Activated T-cell treated with anti-CD3 and anti-CD28 coated beads, Interleukin-2, amount 50 U/mL, for 72 hours (primary cell): Measurements from ENCODE around the gene NEK4. TPM values are rescaled to one million over a fixed set of nuclear protein-coding genes. Genes with fewer than 3 reads are reported as not detected.

Experiments
- ATAC-seq, 2 donors: fragments of 150-1000 bp; cut with Tn5 transposase; replicated peaks in 1 of 2; 2 replicates each; pipeline ENCODE4 v1.10.0; 2021; ENCODE audit warnings: moderate library complexity in 2 of 2, mild to moderate bottlenecking in 1 of 2
- DNase-seq, 2 donors: peaks; one replicate each; pipeline ENCODE4 v3.0.0; 2021 to 2022; ENCODE audit warnings: mixed read lengths in 1 of 2
- H3K27ac Mint-ChIP-seq: one replicate; pipeline ENCODE4 v1.8.0; 2022; ENCODE audit warnings: mild to moderate bottlenecking, moderate library complexity, mixed read lengths
- H3K27me3 Mint-ChIP-seq: one replicate; pipeline ENCODE4 v1.8.0; 2022; ENCODE audit warnings: low read depth, mixed read lengths
- H3K36me3 Mint-ChIP-seq, 2 donors: one replicate each; pipeline ENCODE4 v1.8.0; 2022; ENCODE audit warnings: mixed read lengths in 2 of 2, mild to moderate bottlenecking in 1 of 2; ENCODE audit not compliant: insufficient read depth in 2 of 2
- H3K4me1 Mint-ChIP-seq: one replicate; pipeline ENCODE4 v1.8.0; 2022; ENCODE audit warnings: low read depth, mixed read lengths
- H3K4me3 Mint-ChIP-seq, 2 donors: one replicate each; pipeline ENCODE4 v1.8.0; 2022; ENCODE audit warnings: mild to moderate bottlenecking in 2 of 2, mixed read lengths in 2 of 2, moderate library complexity in 2 of 2
- H3K9me3 Mint-ChIP-seq, 2 donors: one replicate each; pipeline ENCODE4 v1.8.0; 2022; ENCODE audit warnings: mixed read lengths in 2 of 2
- total RNA-seq, 2 donors: library from RNA; stranded (reverse); gene quantifications; one replicate each; pipeline ENCODE4 v1.2.3, GENCODE V29; 2022

NEK4 gene
- total RNA-seq, 2 donors from 2014 or later = 15.9 to 25.6 TPM

DNA sequence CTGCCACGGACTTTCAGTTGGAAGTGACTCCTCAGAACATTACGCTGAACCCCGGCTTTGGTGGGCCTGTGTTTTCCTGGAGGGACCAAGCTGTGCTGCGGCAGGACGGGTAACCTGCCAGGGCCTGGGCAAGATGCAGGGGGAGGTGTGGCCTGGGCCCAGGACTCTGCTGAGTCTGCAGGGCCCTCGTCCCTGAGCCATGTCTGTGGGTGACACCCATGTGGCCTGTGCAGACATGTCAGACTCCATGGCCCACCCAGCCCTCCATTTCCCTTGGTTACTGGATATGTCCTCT lies 19.0 kb upstream of the NEK4 start:
- H3K4me3 Mint-ChIP-seq = no peak overlapping the region
- no peak overlapping the region for H3K27ac Mint-ChIP-seq
- no peak for ATAC-seq
- no peaks in the 10 kb centered on the region for H3K9me3 Mint-ChIP-seq
- no peaks in the 10 kb centered on the region for H3K27me3 Mint-ChIP-seq
- H3K36me3 Mint-ChIP-seq = no peaks in the 10 kb centered on the region
- H3K4me1 Mint-ChIP-seq = no peaks in the 10 kb centered on the region
- DNase-seq = no peak

DNA sequence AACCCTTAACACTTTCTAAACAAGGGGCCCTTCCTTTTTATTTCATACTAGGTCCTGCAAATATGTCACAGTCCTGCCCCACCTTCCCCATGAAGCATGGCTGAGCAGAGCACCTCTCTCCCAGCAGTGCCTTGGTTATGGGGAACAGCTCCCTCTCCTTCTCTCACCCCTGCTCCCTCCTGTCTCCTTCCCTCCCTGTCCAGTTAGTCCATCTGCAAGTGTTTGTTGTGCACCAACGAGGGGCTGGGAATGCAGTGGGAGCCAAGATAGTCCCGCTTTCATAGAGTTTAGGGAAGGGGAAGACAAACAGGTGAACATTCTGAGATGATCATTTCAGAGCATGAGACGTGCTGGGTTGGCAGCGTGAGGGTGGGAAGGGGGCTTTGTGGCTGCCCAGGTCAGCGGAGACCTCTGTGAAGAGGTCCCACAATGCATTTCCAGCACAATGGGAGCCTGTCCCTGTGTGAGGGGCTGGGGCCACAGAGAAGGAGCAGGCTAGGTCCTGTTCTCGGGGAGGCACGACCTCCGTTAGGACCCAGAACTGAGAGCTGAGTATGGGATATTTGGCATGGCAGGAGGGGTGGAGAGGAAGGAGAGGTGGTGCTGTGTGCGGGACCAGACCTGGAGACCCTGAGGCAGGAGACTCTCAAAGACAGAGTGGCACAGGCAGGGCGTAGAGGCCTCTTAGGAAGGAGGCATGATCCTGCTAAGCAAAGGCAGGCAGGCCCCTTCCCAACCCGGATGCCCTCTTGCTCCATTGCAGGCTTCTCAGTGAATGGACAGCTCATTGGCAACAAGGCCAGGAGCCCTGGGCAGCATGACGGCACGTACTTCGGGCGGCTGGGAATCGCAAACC lies 18.4 kb upstream of the NEK4 start:
- H3K27me3 Mint-ChIP-seq = no peaks in the 10 kb centered on the region
- H3K27ac Mint-ChIP-seq = no peak overlapping the region
- H3K9me3 Mint-ChIP-seq = no peaks in the 10 kb centered on the region
- H3K36me3 Mint-ChIP-seq = no peaks in the 10 kb centered on the region
- H3K4me1 Mint-ChIP-seq = no peaks in the 10 kb centered on the region
- no peak overlapping the region for H3K4me3 Mint-ChIP-seq
- ATAC-seq (no peak), DNase-seq (no peak)

DNA sequence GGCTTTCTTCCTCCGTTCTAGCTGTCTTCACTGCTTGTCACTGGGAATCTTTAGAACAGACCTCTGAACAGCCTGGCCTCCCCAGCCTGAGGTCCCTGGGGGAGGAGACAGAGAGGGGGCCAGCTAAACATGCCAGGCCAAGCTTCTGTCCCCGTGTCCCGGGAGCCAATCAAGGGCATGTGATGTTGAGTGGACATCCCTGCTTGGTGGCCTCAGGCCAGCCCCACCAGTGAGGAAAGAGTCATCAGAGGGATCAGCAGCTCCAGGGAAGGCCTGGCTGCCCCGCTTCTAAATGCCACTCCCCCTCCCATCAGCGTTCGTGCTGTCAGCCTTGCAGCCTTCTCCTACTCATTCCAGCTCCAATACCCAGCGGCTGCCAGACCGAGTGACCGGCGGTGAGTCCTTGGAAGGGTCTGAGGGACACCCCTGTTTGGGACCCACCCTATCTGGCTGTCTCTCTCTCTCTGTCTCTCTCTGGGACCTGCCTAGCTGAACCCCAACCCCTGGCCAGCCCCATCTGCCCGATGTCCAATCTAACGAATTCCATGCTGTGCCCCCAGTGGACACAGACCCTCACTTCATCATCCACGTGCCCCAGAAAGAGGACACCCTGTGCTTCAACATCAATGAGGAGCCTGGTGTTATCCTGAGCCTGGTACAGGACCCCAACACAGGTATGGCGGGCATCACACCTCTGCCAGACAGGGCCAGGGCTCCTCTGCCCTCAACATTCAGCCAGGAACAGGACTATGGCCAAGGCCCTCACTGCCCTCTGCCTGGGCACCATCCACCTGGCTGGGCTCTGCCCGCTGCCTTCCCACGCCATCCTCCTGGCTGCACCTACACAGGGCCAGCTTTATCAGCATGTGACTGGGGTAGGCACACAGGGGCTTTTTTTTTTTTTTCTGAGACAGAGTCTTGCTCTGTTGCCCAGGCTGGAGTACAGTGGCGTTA lies 17.2 kb upstream of the NEK4 start:
- DNase-seq (no peak), ATAC-seq (no peak)
- Mint-ChIP-seq H3K27ac (no peak overlapping the region), H3K9me3 (no peaks in the 10 kb centered on the region), H3K36me3 (no peaks in the 10 kb centered on the region), H3K4me3 (no peak overlapping the region), H3K27me3 (peaks cover 1% of the 10 kb centered on the region), H3K4me1 (no peaks in the 10 kb centered on the region)

DNA sequence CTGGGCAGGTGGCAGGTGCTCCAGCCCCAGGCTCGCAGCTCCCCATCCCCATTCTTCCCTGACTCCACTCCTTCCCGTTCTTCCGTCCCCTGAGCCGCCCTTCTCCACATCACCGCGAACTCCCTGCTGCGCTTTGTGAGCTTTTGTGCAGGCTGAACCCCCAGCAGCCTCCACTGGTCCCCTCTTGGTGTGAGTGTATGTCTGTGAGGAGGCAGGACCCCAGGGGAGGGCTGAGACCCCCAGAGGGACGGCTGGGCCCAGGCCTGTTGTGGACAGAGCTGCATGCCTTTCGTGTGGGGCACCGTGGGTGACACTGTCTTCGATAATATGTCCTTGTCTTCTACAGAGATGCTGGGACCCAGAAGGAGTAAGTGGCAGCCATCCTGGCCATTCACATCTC lies 16.5 kb upstream of the NEK4 start:
- H3K27me3 Mint-ChIP-seq = peaks cover 5% of the 10 kb centered on the region
- no peaks in the 10 kb centered on the region for H3K36me3 Mint-ChIP-seq
- H3K4me1 Mint-ChIP-seq = no peaks in the 10 kb centered on the region
- ATAC-seq (no peak), DNase-seq (no peak)
- no peaks in the 10 kb centered on the region for H3K9me3 Mint-ChIP-seq
- H3K27ac Mint-ChIP-seq = no peak overlapping the region
- no peak overlapping the region for H3K4me3 Mint-ChIP-seq

DNA sequence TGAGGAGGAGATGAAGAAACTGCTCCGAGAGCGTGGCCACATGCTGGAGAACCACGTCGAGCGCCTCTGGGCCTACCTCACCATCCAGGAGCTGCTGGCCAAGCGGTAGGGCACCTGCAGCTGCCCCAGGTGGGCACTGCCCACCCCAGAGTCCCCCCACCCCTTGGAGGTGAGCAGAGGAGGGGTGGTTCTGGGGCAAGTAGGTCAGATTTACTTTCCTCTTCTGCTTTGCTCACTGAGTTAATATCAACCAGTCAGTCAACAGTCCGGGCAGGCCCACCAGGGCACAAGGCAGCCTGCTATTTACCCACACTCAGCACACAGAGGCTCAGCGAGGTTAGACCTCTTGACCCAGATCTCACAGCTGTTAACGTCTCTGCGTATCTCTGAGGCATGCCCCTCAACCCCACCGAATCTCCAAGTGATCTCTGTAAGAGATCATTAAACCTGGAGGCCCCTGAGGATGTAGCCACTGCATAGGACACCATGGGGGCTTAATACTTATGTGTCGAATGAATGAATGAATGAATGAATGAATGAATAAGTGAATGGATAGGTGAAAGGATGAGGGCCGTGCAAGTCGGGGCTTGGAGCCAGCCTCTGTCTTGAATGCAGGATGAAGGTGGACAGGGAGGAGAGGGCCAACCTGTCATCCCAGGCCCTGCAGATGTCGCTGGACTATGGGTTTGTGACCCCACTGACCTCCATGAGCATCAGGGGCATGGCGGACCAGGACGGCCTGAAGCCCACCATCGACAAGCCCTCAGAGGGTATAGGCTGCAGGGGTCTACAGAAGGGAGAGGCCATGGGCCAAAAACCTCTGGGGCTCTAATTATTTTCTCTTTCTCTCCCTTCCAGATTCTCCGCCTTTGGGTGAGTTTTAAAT lies 15.8 kb upstream of the NEK4 start:
- Mint-ChIP-seq H3K4me3 (no peak overlapping the region), H3K4me1 (no peaks in the 10 kb centered on the region), H3K27ac (no peak overlapping the region), H3K27me3 (peaks cover 5% of the 10 kb centered on the region), H3K9me3 (no peaks in the 10 kb centered on the region), H3K36me3 (no peaks in the 10 kb centered on the region)
- DNase-seq = no peak
- ATAC-seq = no peak

DNA sequence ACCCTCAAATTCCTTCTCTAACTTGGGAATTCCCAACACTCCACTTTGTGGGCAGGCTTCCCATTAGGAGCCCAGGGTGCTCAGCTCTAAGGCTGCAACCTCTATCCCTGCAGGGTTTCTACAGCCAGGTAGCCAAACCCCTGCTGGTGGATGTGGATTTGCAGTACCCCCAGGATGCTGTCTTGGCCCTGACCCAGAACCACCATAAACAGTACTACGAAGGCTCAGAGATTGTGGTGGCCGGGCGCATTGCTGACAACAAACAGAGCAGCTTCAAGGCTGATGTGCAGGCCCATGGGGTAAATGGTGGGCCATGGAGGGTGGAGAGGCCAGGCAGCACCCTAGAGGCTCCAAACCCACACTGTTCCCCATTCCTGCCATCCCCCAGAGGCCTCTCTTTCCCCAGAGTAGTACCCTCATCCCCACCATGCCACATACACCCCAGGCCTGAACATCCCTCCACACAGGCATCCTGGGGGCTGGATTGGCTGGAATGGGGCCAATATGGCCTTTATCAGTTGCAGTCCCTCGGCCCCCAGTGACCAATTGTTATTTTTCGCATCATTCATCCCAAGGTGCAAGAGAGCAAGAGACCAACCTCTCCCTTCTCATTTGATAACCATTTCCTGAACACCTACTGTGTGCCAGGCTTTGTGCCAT lies 14.3 kb upstream of the NEK4 start:
- ATAC-seq (no peak), DNase-seq (no peak)
- Mint-ChIP-seq H3K4me1 (no peaks in the 10 kb centered on the region), H3K27me3 (peaks cover 5% of the 10 kb centered on the region), H3K27ac (no peak overlapping the region), H3K4me3 (no peak overlapping the region), H3K9me3 (no peaks in the 10 kb centered on the region), H3K36me3 (no peaks in the 10 kb centered on the region)

DNA sequence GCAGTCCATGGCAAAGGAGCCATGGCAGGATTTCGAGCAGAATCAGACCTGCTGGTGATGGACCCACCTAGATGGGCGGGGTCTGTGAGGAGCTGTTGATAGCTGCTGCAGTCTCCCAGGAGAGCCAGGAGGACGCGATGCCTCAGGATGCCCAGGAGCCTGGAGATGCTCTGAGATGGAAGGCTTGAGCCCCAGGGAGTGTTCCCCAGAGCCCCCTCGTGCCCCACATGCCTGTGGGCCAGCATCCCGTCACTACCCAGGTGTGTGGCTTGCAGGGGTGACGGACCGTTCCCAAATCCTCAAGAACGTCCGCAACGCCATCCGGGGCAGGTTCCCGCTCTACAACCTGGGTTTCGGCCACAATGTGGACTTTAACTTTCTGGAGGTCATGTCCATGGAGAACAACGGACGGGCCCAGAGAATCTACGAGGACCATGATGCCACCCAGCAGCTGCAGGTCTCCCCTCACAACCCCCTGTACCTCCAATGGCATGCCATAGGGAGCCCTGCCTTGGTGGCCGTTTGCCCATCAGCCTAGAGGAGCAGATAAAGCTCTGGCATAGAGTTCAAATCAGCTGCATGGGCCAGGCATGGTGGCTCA lies 13.4 kb upstream of the NEK4 start:
- Mint-ChIP-seq H3K4me1 (no peaks in the 10 kb centered on the region), H3K9me3 (no peaks in the 10 kb centered on the region), H3K27me3 (peaks cover 5% of the 10 kb centered on the region), H3K27ac (no peak overlapping the region), H3K36me3 (no peaks in the 10 kb centered on the region), H3K4me3 (no peak overlapping the region)
- ATAC-seq (no peak), DNase-seq (no peak)

DNA sequence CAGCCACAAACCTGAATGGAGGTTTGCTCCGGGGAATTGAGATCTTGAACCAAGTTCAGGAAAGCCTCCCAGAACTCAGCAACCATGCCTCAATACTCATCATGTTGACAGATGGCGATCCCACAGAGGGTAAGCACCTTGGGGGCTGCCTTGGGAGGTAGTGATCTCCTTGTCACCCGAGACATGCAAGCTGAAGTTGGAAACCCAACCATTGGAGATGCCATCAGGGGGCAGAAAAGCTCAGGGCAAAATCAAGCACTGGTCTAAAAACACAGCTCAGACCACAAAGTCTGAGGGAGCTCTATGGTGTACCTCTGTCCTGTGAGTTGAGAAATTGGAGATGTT lies 12.4 kb upstream of the NEK4 start:
- H3K27ac Mint-ChIP-seq = no peak overlapping the region
- no peaks in the 10 kb centered on the region for H3K4me1 Mint-ChIP-seq
- H3K27me3 Mint-ChIP-seq = peaks cover 5% of the 10 kb centered on the region
- no peak for ATAC-seq
- no peak for DNase-seq
- H3K36me3 Mint-ChIP-seq = no peaks in the 10 kb centered on the region
- H3K9me3 Mint-ChIP-seq = no peaks in the 10 kb centered on the region
- H3K4me3 Mint-ChIP-seq = no peak overlapping the region

DNA sequence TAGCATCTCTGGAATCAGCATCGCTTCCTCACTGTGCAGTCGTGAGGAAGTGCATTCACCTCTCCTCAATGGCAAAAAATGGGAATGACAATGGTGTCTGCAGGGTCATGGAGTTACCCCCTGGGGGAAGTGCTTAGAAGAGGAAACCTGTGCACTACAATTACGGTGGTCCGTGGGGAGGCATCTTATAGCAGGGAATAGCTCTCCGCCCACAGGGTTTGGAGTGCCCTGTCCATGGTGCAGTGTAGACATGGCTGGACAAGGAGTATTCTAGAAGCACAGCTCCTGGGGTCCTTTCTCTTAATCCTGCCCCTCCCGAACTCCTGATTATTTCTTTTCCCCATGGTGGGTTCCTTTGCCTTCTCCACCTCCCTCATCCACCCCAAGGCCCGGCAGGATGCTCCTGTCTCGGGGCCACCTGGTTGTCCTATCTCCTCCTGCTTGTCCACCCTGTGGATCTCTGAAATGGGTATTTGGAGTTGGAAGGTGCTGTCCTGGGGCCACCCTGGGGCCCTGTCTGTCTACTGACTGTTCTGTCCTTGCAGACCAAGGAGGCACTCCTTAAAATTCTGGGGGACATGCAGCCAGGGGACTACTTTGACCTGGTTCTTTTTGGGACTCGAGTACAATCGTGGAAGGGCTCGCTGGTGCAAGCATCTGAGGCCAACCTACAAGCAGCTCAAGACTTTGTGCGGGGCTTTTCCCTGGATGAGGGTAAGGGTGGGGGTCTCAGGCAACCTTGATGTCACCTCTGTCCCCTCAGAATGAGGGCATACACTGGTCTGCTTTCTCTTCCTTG lies 11.9 kb upstream of the NEK4 start:
- peaks cover 5% of the 10 kb centered on the region for H3K27me3 Mint-ChIP-seq
- DNase-seq (no peak), ATAC-seq (no peak)
- no peak overlapping the region for H3K27ac Mint-ChIP-seq
- no peak overlapping the region for H3K4me3 Mint-ChIP-seq
- no peaks in the 10 kb centered on the region for H3K4me1 Mint-ChIP-seq
- no peaks in the 10 kb centered on the region for H3K36me3 Mint-ChIP-seq
- H3K9me3 Mint-ChIP-seq = no peaks in the 10 kb centered on the region

DNA sequence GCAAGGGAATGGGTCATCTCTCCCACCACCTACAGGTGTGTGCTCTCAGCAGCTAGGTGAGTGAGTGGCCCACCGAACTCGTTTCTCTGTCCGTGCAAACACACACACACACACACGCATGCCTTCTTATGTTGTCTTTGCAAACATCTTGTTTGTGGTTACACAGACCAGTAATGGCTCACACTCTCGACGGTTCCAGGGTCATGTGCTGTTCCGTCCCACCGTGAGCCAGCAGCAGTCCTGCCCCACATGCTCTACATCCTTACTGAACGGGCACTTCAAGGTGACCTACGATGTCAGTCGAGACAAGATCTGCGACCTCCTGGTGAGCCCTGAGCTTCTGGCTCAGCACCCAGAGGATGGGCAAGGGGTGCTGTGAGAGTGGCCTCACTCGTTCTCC lies 11.0 kb upstream of the NEK4 start:
- Mint-ChIP-seq H3K27ac (no peak overlapping the region), H3K9me3 (no peaks in the 10 kb centered on the region), H3K36me3 (no peaks in the 10 kb centered on the region), H3K4me3 (no peak overlapping the region), H3K27me3 (peaks cover 5% of the 10 kb centered on the region), H3K4me1 (no peaks in the 10 kb centered on the region)
- ATAC-seq (no peak), DNase-seq (no peak)

DNA sequence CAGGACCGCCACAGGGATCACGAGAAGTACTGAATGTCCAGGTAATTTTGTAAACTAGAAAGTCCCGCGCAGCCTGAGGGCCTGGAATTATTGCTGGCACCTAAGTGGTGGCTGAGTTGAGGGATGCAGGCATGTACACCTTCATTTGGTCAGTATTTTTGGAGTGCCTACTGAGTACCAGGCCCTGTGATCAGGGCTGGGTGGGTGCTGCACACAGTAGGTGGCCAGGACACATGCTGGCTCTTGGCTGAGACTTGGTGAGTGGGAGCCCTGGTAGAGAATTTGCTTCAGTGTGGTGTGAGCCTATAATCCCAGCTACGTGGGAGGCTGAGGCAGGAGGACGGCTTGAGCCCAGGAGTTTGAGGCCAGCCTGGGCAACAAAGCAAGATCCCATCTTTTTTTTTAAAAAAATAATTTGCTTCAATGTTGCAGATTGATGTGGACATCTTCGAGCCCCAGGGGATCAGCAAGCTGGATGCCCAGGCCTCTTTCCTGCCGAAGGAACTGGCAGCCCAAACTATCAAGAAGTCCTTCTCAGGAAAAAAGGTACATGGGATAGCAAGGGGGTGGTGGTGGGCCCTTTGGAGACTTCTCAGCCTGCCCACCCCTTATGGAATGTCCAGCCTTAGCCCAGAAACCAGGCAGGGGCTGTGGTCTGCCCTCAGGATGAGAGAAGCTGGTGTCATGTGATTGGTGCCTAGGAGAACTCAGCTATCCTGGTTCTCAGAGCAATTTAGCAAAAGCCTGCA lies 9.3 kb upstream of the NEK4 start:
- Mint-ChIP-seq H3K9me3 (no peaks in the 10 kb centered on the region), H3K27ac (no peak overlapping the region), H3K4me1 (no peaks in the 10 kb centered on the region), H3K36me3 (no peaks in the 10 kb centered on the region), H3K4me3 (no peak overlapping the region), H3K27me3 (peaks cover 5% of the 10 kb centered on the region)
- DNase-seq (no peak), ATAC-seq (no peak)
